HG02571 (cell line): ENCODE results near the gene SUDS3.
"Not testable (repeated sequence)": the region's sequence is repeated elsewhere in the genome, so short reads cannot be mapped to it uniquely, and the experiment has no call there.

Experiments
- ATAC-seq: cut with Tn5 transposase; IDR thresholded peaks from one replicate; pipeline ENCODE4 v1.9.1; 2021; ENCODE audit warnings: mild to moderate bottlenecking, moderate library complexity; ENCODE audit not compliant: unreplicated experiment

SUDS3 gene

GRCh38 chr12:118391836-118392235 lies 15.5 kb downstream of the SUDS3 start:
- no peak for ATAC-seq

GRCh38 chr12:118397708-118398440 lies 21.5 kb downstream of the SUDS3 start:
- no peak for ATAC-seq

GRCh38 chr12:118398524-118398923 lies 22.2 kb downstream of the SUDS3 start:
- no peak for ATAC-seq

- no peak for ATAC-seq
These were observed 22.6 kb downstream of the SUDS3 start for GRCh38 chr12:118398940-118399339.

GRCh38 chr12:118402251-118402650 lies 25.9 kb downstream of the SUDS3 start:
- ATAC-seq = no peak

- no peak for ATAC-seq
These were observed 28.6 kb downstream of the SUDS3 start for GRCh38 chr12:118404876-118405521.

GRCh38 chr12:118408241-118408640 lies 31.9 kb downstream of the SUDS3 start:
- ATAC-seq = not testable (repeated sequence)

GRCh38 chr12:118409834-118410233 lies 33.5 kb downstream of the SUDS3 start:
- no peak for ATAC-seq

GRCh38 chr12:118417942-118418341 lies 41.6 kb downstream of the SUDS3 start:
- no peak for ATAC-seq

GRCh38 chr12:118418385-118419057 lies 42.2 kb downstream of the SUDS3 start:
- no peak for ATAC-seq

GRCh38 chr12:118420673-118421072 lies 44.3 kb downstream of the SUDS3 start:
- ATAC-seq = no peak

- ATAC-seq = no peak
These were observed 48.5 kb downstream of the SUDS3 start for GRCh38 chr12:118424884-118425283.

- ATAC-seq = no peak
These were observed 49.0 kb downstream of the SUDS3 start for GRCh38 chr12:118425364-118425763.

GRCh38 chr12:118427819-118428218 lies 51.5 kb downstream of the SUDS3 start:
- no peak for ATAC-seq

- no peak for ATAC-seq
These were observed 52.3 kb downstream of the SUDS3 start for GRCh38 chr12:118428643-118429042.

GRCh38 chr12:118429688-118430383 lies 53.5 kb downstream of the SUDS3 start:
- no peak for ATAC-seq

- ATAC-seq = no peak
These were observed 54.2 kb downstream of the SUDS3 start for GRCh38 chr12:118430516-118430915.

- ATAC-seq = no peak
These were observed 56.6 kb downstream of the SUDS3 start for GRCh38 chr12:118432812-118433545.

- ATAC-seq = no peak
These were observed 59.8 kb downstream of the SUDS3 start for GRCh38 chr12:118436002-118436730.

- no peak for ATAC-seq
These were observed 60.6 kb downstream of the SUDS3 start for GRCh38 chr12:118436986-118437385.
